ENCODE measurements around the gene FBLL1.
A peak's percentile ranks its signal among the peaks of the same experiment; 100 is the strongest.
"Not testable (repeated sequence)": the region's sequence is repeated elsewhere in the genome, so short reads cannot be mapped to it uniquely, and the experiment has no call there.

The FBLL1 gene

GRCh38 chr5:168553377-168554130 is 24.4 kb downstream of the FBLL1 start:
- no peak for DNase-seq

- DNase-seq: no peak
Measured at GRCh38 chr5:168557389-168557788, 28.3 kb downstream of the FBLL1 start.

DNA sequence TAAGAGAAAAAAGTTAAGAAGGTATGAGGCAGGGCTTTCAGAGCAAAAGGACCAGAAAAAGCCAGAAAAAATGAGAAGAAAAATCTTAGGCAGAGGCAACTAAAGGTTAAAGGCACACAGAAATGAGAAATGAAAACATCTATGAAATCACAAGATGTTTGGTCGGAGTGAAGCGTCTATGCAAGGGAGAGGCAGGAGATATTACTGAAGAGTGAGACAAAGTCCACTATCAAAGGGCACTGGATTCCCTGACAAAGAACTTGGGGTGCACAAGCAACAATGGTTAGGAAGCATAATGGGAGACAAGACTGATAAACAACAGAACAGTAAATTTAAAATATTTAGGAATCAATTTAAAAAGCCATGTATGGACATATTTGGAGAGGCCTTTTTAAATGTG is 33.2 kb downstream of the FBLL1 start:
- DNase-seq: no peak

GRCh38 chr5:168563959-168564358 is 34.9 kb downstream of the FBLL1 start:
- DNase-seq: no peak

DNA sequence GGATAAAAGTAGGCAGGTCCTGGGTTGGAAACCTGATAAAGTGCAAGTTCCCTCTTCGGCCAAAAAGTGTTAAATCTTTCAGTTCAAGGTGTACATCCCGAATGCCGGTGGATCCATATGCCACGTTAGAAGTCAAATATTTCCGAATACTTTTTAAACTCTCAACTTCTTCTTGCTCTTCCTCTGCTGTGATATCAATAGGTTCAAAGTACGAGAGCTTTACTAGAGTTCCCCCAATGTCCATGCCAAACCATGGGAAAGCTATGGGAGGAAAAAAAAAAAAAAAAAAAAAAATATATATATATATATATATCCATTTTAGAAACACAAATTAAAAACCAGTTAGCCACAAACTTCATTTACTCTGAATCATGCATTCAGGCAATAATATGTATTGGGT is 39.6 kb downstream of the FBLL1 start:
- DNase-seq: no peak

DNA sequence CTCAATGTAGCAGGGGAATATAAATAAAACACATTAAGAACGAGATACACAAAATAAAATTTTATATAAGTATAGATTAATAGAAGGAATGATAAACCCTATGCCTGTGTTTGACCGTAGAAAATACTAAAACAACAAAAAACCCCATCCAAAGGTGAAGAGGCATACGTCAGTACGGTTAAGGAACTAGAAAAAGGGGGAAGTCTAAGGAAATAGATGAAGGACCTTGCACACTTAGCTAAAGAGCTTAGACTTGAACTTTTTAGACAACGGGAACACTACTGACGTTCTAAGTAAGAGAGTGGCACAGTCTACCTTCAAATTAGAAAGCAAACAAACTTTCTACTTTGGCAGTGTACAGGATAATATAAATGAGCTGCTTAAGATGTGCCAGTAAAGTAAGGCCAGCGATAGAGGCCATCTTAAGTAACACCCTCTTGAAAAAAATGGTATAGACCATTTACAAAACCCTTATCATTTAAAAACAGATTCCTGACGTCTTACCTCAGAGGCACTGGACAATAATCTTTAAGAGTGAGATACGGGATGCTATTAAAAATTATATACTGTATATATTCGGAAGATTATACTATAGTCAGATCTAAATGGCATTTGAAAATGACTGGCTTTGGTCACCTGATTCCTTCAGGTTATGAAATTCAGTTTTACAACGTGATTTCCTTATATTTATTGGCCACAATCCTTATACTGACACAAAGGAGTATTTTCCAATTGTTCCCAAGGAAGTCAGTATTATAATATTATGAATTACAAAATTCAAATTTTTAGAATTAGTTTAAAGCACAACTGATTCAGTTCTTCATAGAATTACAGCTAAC is 41.6 kb downstream of the FBLL1 start:
- DNase-seq: no peak

- DNase-seq: not testable (repeated sequence)
Measured at GRCh38 chr5:168573663-168574062, 44.6 kb downstream of the FBLL1 start.

GRCh38 chr5:168574156-168574555 is 45.1 kb downstream of the FBLL1 start:
- not testable (repeated sequence) for DNase-seq

DNA sequence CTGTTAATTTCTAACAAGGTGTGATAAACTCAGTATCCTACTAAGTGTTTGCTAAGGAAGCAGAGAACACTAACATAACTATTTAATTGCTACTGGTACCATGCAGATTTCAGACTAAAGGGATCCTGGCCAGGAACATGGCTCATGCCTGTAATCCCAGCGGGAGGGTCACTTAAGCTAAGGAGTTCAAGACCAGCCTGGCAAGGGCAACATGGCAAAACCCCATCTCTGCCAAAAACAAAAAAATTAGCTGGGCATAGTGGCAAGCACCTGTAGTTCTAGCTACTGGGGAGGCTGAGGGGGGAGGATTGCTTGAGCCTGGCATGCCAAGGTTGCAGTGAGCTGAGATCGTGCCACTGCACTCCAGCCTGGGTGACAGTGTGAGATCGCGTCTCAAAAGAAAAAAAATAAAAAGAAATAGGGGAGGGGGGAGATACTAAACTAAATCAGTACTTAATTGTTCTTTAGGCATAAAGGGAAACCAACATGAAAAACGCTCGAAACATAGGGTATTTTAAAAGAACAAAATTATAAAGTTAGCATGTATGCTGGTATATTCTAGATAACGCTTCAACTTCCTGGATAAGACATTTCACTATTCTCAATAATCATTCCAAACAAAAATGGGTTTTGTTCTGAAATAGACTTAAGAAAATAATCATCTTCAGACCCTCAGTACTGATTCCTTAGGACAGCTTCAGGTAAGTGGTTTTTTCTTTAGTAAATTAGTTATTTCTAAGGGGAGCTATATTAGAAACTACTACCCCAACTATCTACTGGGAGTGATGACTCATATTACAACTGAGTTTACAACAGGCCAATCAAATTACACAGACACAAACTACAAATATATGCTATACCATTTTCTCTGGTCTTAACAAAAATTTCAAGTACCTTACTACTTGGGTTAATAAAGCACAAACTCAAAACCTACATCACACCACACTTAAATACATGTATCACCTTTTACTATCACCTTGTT is 46.6 kb downstream of the FBLL1 start:
- DNase-seq: no peak

- no peak for DNase-seq
Measured at GRCh38 chr5:168578006-168578405, 48.9 kb downstream of the FBLL1 start.

- DNase-seq: peak; percentile 55
Measured at GRCh38 chr5:168578538-168579487, 49.7 kb downstream of the FBLL1 start, which contains the start of gene PANK3. Gene PANK3 (minus strand): TSS chr5:168579368. CDS start chr5:168579283, 85 bp downstream.

DNA sequence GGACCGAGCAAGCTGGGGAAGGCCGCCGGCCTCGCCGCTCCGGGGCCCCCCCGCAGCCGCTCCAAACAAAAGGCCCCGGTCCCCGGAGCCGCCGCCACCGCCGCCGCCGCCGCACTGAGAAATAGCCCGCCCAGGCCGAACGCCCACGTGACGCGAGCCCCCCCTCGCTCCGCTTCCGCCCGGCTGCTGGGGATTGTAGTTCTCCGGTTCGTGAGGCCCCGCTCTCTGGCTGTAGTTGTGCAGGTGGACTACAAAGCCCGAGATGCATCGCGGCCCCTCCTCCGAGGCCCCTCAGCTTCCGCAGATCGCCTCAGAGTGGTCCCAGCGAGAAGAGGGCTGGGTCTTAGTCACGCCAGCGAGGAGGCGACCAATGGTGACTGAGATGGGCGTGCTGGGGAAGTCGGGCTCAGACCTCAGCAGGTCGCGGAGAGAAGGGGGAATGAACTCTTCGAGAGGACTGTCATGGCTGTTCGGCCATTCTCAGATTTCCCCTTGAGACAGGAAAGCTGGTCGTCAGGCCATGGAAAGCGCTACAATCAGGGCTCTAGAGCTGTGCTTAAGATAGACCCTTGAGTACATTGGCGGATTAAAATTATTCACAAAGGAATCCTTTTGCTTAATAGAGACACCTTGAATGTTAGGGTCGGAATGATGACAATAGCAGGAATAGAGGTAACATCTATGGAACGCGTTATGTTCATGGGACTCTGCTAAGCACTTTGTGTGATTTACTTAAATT is 50.6 kb downstream of the FBLL1 start:
- DNase-seq: peak; percentile 98

DNA sequence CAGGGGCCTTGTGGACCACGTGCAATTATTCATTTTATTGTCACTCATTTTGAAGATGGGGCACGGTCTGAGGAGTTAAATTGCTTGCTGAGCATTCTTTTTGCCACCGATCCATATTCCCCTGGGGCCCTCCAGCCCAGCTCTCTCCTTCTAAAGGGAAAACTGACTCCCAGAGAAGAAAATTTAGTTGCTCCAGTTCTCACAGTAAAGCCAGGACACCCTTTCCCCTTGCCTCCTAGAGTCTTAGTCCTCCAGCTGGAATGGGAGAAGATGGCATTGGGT is 51.1 kb downstream of the FBLL1 start:
- DNase-seq: no peak

Data from amniotic stem cell (primary cell).